GM19328 (cell line): ENCODE results near the gene VDAC1.

Source experiments
- ATAC-seq: cut with Tn5 transposase; IDR thresholded peaks from one replicate; pipeline ENCODE4 v1.9.1; 2021; ENCODE audit warnings: mild to moderate bottlenecking, moderate library complexity; ENCODE audit not compliant: unreplicated experiment

VDAC1 gene

GRCh38 chr5:133927300-133928180 is 77.2 kb downstream of the VDAC1 start:
- no peak for ATAC-seq

GRCh38 chr5:133926489-133927299 is 78.1 kb downstream of the VDAC1 start:
- no peak for ATAC-seq

GRCh38 chr5:133925866-133926488 is 78.8 kb downstream of the VDAC1 start:
- no peak for ATAC-seq

- ATAC-seq, result no peak
These were observed 79.5 kb downstream of the VDAC1 start for GRCh38 chr5:133925269-133925668.

- no peak for ATAC-seq
These were observed 80.4 kb downstream of the VDAC1 start for GRCh38 chr5:133924221-133924920.

GRCh38 chr5:133921979-133922378 is 82.8 kb downstream of the VDAC1 start:
- no peak for ATAC-seq
